ENCODE measurements around the gene UNC5A. TPM values are rescaled to one million over a fixed set of nuclear protein-coding genes. Genes with fewer than 3 reads are reported as not detected.

The UNC5A gene
- total RNA-seq, 1 experiment from 2014 or later, result not detected

DNA sequence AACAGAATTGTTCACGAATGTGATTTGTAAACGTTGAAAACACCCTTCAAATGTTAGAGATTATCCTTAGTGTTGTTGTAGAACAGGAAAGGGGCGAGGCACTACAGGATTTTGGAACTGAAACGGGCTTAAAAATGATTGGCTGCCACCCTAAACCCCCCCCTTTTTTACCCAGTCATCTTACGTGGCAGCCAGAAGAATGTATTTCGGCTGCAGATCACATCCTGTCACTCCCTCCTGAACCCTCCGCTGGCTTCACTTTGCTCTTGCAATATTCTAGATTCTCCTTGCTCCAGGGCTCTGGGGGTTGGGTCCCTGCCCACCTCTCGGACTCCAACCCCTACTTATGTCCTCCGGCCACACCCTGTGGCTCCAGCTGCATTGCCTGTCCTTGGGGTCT is 13.9 kb upstream of the UNC5A start:
- H3K27ac ChIP-seq (ENCODE audit: low read length), result no peak overlapping the region
- no peak overlapping the region for H3K4me2 ChIP-seq (ENCODE audit: low read depth, low read length, poor library complexity, severe bottlenecking)
- H3K4me1 ChIP-seq (ENCODE audit: low read length), result no peaks in the 10 kb centered on the region
- no peaks in the 10 kb centered on the region for H3K79me2 ChIP-seq (ENCODE audit: low read length)
- H3K27me3 ChIP-seq (ENCODE audit: low read length), result no peaks in the 10 kb centered on the region
- H3K9ac ChIP-seq (ENCODE audit: low read length), result no peak overlapping the region
- H3K36me3 ChIP-seq (ENCODE audit: insufficient read depth, low read length), result no peaks in the 10 kb centered on the region
- H3K9me3 ChIP-seq (ENCODE audit: low read length), result no peaks in the 10 kb centered on the region
- no peaks in the 10 kb centered on the region for H3K9me2 ChIP-seq (replicated peaks; ENCODE audit: insufficient read depth, low read length)
- no peaks in the 10 kb centered on the region for H4K20me1 ChIP-seq (ENCODE audit: insufficient read depth, low read depth, low read length)
- no peak overlapping the region for H2AFZ ChIP-seq (ENCODE audit: low read length)
- H3K4me3 ChIP-seq (ENCODE audit: low read length), result no peak overlapping the region
- no peak for DNase-seq

DNA sequence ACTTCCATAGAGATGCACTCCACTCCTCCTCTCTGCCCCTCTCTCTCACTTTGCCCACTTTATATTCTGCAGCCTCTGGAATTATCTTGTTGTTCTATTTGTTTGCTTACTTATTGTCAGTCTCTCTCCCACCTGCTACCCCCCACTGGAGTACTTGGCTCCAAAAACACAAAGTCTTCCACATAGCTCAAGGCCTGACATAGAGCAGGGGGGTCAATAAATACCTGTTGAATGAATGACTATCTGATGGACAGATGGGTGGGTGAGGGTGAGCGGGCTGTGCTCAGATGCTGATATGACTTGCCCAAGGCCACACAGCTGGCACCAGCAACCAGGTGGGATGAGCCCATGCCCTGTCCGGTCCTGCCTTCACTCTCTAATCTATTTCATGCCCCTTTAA is 13.4 kb upstream of the UNC5A start:
- H3K27me3 ChIP-seq (ENCODE audit: low read length), result no peaks in the 10 kb centered on the region
- H3K27ac ChIP-seq (ENCODE audit: low read length), result no peak overlapping the region

DNA sequence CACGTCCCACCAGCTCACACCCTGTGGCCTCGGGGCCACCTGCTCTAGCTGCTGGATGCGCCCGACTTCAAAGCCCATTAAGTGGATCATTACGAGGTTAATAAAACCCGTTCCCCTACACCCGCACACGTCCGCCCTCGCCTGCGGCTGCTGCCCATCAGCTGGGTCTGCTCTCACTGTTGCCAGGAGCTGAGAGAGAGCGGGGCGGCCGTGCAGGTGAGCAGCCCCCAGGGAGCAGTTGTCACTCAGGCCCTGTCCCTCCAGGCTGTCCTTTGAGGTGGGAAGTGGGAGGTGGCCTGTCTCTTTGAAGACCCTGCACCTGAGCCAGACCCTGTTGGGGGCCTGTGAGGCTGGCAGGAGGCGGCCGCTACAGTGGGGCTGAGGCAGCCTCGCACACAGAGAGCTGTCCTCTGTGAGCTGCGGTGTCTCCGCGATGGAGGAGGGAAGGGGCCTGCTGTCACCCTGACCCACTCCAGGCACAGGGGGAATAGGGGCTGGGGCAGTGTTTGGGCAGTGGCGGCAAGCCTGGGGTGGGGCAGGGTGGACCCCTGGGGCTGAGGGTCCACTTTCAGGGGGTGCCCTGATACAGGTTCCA is 12.8 kb upstream of the UNC5A start:
- no peaks in the 10 kb centered on the region for H3K9me2 ChIP-seq (replicated peaks; ENCODE audit: insufficient read depth, low read length)
- no peaks in the 10 kb centered on the region for H3K9me3 ChIP-seq (ENCODE audit: low read length)
- no peaks in the 10 kb centered on the region for H4K20me1 ChIP-seq (ENCODE audit: insufficient read depth, low read depth, low read length)
- no peak overlapping the region for H3K4me3 ChIP-seq (ENCODE audit: low read length)
- no peaks in the 10 kb centered on the region for H3K36me3 ChIP-seq (ENCODE audit: insufficient read depth, low read length)
- no peaks in the 10 kb centered on the region for H3K79me2 ChIP-seq (ENCODE audit: low read length)
- no peaks in the 10 kb centered on the region for H3K27me3 ChIP-seq (ENCODE audit: low read length)
- H2AFZ ChIP-seq (ENCODE audit: low read length), result no peak overlapping the region
- no peak overlapping the region for H3K9ac ChIP-seq (ENCODE audit: low read length)
- no peaks in the 10 kb centered on the region for H3K4me1 ChIP-seq (ENCODE audit: low read length)
- H3K27ac ChIP-seq (ENCODE audit: low read length), result no peak overlapping the region
- DNase-seq, result no peak
- no peak overlapping the region for H3K4me2 ChIP-seq (ENCODE audit: low read depth, low read length, poor library complexity, severe bottlenecking)

More for the DNA sequence above, 13.4 kb upstream of the UNC5A start:
- Histone ChIP-seq H3K9ac (ENCODE audit: low read length) (no peak overlapping the region), H3K79me2 (ENCODE audit: low read length) (no peaks in the 10 kb centered on the region), H3K9me2 (replicated peaks; ENCODE audit: insufficient read depth, low read length) (no peaks in the 10 kb centered on the region), H3K4me2 (ENCODE audit: low read depth, low read length, poor library complexity, severe bottlenecking) (no peak overlapping the region), H3K4me3 (ENCODE audit: low read length) (no peak overlapping the region), H3K9me3 (ENCODE audit: low read length) (no peaks in the 10 kb centered on the region), H4K20me1 (ENCODE audit: insufficient read depth, low read depth, low read length) (no peaks in the 10 kb centered on the region), H3K4me1 (ENCODE audit: low read length) (no peaks in the 10 kb centered on the region), H2AFZ (ENCODE audit: low read length) (no peak overlapping the region), H3K36me3 (ENCODE audit: insufficient read depth, low read length) (no peaks in the 10 kb centered on the region)
- DNase-seq, result no peak

DNA sequence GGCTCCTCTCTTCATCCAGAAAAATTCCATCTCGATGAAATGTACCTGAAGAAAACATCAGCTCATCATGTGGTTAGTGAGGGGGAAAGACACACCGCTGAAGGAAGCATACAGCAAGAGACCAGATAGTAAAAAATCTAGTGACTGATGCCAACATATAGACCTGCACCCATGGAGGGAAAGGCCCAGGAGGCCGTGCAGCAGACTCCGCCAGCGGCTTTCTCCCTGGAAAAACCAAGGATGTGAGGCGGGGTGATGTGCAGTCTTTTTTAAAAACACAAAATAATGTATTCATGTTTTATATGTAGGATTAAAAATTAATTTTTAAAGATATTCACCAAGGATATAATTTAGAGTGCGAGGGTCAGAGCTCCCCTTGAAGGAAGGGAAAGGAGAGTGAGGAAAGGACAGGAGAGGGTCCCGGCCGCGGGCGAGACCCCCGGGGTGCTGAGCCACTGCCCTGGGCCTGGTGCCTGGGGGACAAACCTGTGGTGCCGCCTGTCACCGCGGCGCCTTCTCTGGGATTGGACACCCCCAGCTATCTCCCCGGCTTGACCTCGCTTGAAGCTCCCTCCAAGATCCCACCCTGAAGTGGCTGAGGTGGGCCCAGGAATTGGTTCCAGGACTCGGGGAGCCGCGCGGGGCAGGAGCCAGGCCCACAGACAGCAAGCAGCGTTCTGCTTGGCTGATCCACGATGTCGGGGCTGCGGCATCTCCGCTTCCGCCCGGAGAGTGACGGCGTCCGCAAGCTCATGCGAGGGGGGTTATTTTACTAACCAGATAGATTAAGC is 12.1 kb upstream of the UNC5A start:
- no peaks in the 10 kb centered on the region for H3K4me1 ChIP-seq (ENCODE audit: low read length)
- no peak overlapping the region for H3K27ac ChIP-seq (ENCODE audit: low read length)
- no peaks in the 10 kb centered on the region for H3K79me2 ChIP-seq (ENCODE audit: low read length)
- no peak overlapping the region for H2AFZ ChIP-seq (ENCODE audit: low read length)
- no peaks in the 10 kb centered on the region for H3K36me3 ChIP-seq (ENCODE audit: insufficient read depth, low read length)
- no peak overlapping the region for H3K4me3 ChIP-seq (ENCODE audit: low read length)
- no peaks in the 10 kb centered on the region for H4K20me1 ChIP-seq (ENCODE audit: insufficient read depth, low read depth, low read length)
- DNase-seq, result no peak
- no peaks in the 10 kb centered on the region for H3K9me3 ChIP-seq (ENCODE audit: low read length)
- no peak overlapping the region for H3K4me2 ChIP-seq (ENCODE audit: low read depth, low read length, poor library complexity, severe bottlenecking)
- H3K9me2 ChIP-seq (replicated peaks; ENCODE audit: insufficient read depth, low read length), result no peaks in the 10 kb centered on the region
- H3K9ac ChIP-seq (ENCODE audit: low read length), result no peak overlapping the region
- no peaks in the 10 kb centered on the region for H3K27me3 ChIP-seq (ENCODE audit: low read length)

DNA sequence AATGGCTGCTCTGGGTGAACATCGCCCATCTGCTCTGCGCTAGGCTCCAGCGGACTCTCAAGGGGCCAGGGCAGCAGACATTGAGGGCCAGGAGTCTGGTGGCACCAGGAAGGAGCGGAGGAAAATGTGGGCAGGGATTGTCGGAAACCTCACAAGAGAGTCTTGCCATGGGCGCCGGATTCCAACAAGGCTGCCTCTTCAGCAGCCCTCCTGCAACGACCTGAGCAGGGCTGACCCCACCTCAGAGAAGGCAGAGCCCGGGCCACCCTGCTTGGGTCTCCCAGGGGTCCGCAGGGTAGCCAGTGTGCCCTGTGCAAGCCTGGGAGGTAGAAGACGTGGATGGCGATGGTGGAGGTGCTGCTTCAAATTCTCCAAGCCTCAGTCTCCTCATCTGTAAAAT is 11.4 kb upstream of the UNC5A start:
- no peaks in the 10 kb centered on the region for H3K4me1 ChIP-seq (ENCODE audit: low read length)
- H3K9me2 ChIP-seq (replicated peaks; ENCODE audit: insufficient read depth, low read length), result no peaks in the 10 kb centered on the region
- no peak overlapping the region for H3K4me3 ChIP-seq (ENCODE audit: low read length)
- H4K20me1 ChIP-seq (ENCODE audit: insufficient read depth, low read depth, low read length), result no peaks in the 10 kb centered on the region
- H3K4me2 ChIP-seq (ENCODE audit: low read depth, low read length, poor library complexity, severe bottlenecking), result no peak overlapping the region
- H2AFZ ChIP-seq (ENCODE audit: low read length), result no peak overlapping the region
- no peak overlapping the region for H3K27ac ChIP-seq (ENCODE audit: low read length)
- H3K36me3 ChIP-seq (ENCODE audit: insufficient read depth, low read length), result no peaks in the 10 kb centered on the region
- H3K9ac ChIP-seq (ENCODE audit: low read length), result no peak overlapping the region
- no peaks in the 10 kb centered on the region for H3K27me3 ChIP-seq (ENCODE audit: low read length)
- DNase-seq, result no peak
- no peaks in the 10 kb centered on the region for H3K79me2 ChIP-seq (ENCODE audit: low read length)
- H3K9me3 ChIP-seq (ENCODE audit: low read length), result no peaks in the 10 kb centered on the region

DNA sequence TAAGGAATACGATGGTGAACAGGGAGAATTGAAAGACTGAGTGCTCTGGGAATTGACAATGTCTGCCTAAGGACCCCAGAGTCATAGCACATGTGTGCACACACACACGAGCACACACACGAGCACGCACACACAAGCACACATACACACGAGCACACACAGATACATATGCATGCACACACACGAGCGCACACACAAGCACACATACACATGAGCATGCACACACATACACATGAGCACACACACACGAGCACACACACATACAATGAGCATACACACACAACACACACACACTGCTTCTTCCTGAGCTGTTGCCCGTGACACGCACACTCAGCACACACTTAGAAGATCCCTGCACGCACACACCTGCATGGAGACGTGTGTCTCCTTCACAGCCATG is 10.9 kb upstream of the UNC5A start:
- DNase-seq, result no peak
- H2AFZ ChIP-seq (ENCODE audit: low read length), result no peak overlapping the region
- no peak overlapping the region for H3K4me3 ChIP-seq (ENCODE audit: low read length)
- H3K27me3 ChIP-seq (ENCODE audit: low read length), result no peaks in the 10 kb centered on the region
- H3K36me3 ChIP-seq (ENCODE audit: insufficient read depth, low read length), result no peaks in the 10 kb centered on the region
- no peak overlapping the region for H3K9ac ChIP-seq (ENCODE audit: low read length)
- H4K20me1 ChIP-seq (ENCODE audit: insufficient read depth, low read depth, low read length), result no peaks in the 10 kb centered on the region
- H3K4me2 ChIP-seq (ENCODE audit: low read depth, low read length, poor library complexity, severe bottlenecking), result no peak overlapping the region
- H3K27ac ChIP-seq (ENCODE audit: low read length), result no peak overlapping the region
- no peaks in the 10 kb centered on the region for H3K9me2 ChIP-seq (replicated peaks; ENCODE audit: insufficient read depth, low read length)
- H3K4me1 ChIP-seq (ENCODE audit: low read length), result no peaks in the 10 kb centered on the region
- H3K9me3 ChIP-seq (ENCODE audit: low read length), result no peaks in the 10 kb centered on the region
- H3K79me2 ChIP-seq (ENCODE audit: low read length), result no peaks in the 10 kb centered on the region

DNA sequence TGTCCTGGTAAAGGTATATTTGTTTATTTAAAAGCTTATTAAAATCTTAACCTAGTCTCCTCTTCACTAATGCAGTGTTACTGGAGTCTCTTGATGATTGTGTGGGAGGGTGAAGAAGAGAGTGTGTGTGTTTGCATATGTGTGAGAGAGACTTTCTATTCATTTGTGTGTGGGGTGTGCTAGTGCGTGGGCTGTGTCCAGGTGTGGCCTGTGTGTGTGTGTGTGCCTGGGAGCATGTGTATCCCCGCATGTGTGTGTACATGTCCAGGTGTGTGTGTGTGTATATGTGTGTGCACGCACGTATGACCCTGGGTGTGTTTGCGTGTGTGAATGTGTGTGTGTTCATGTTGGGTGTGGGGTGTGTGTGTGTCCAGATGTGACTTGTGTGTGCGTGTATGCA is 10.3 kb upstream of the UNC5A start:
- no peak overlapping the region for H3K4me3 ChIP-seq (ENCODE audit: low read length)

DNA sequence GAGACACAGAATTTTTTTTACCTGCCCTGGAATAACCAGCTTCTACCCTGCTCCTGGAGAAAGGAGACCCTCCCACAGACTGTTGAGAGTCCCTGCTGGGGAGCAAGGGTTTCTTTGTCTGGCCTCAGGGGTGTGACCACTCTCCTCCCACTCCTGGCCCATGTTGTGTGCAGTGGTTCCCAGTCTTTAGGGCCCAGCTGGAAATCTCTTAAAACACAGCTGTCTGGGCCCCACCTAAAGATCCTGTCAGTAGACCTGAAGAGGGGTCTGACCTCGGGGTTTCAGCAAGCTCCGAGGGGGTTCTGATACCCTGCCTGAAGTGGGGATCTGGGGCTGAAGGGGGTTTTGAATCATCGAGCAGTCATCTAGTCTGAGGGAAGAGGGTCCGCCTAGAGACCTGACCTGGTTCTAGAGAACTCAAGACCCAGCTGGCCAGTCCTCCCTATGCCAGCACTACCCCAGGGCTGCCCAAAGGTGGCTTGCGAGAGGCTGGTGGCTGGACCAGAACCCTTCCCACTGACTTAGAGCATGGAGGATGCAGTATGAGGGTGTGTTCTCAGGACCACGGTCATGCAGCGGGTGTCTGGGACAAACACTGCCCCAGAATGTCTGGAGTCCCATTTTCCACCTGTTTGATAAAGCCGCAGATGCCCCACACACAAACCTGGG is 8.1 kb upstream of the UNC5A start:
- H3K9me2 ChIP-seq (replicated peaks; ENCODE audit: insufficient read depth, low read length), result no peaks in the 10 kb centered on the region
- DNase-seq, result no peak
- no peaks in the 10 kb centered on the region for H3K79me2 ChIP-seq (ENCODE audit: low read length)
- no peaks in the 10 kb centered on the region for H3K4me1 ChIP-seq (ENCODE audit: low read length)
- H2AFZ ChIP-seq (ENCODE audit: low read length), result no peak overlapping the region
- H3K36me3 ChIP-seq (ENCODE audit: insufficient read depth, low read length), result no peaks in the 10 kb centered on the region
- H4K20me1 ChIP-seq (ENCODE audit: insufficient read depth, low read depth, low read length), result no peaks in the 10 kb centered on the region
- no peak overlapping the region for H3K27ac ChIP-seq (ENCODE audit: low read length)
- H3K9ac ChIP-seq (ENCODE audit: low read length), result no peak overlapping the region
- no peak overlapping the region for H3K4me2 ChIP-seq (ENCODE audit: low read depth, low read length, poor library complexity, severe bottlenecking)
- H3K27me3 ChIP-seq (ENCODE audit: low read length), result no peaks in the 10 kb centered on the region
- H3K4me3 ChIP-seq (ENCODE audit: low read length), result no peak overlapping the region
- H3K9me3 ChIP-seq (ENCODE audit: low read length), result no peaks in the 10 kb centered on the region

More for the DNA sequence above, 10.3 kb upstream of the UNC5A start:
- H3K36me3 ChIP-seq (ENCODE audit: insufficient read depth, low read length), result no peaks in the 10 kb centered on the region
- H3K4me1 ChIP-seq (ENCODE audit: low read length), result no peaks in the 10 kb centered on the region
- no peaks in the 10 kb centered on the region for H3K9me3 ChIP-seq (ENCODE audit: low read length)
- no peaks in the 10 kb centered on the region for H3K9me2 ChIP-seq (replicated peaks; ENCODE audit: insufficient read depth, low read length)
- no peak overlapping the region for H3K4me2 ChIP-seq (ENCODE audit: low read depth, low read length, poor library complexity, severe bottlenecking)
- H4K20me1 ChIP-seq (ENCODE audit: insufficient read depth, low read depth, low read length), result no peaks in the 10 kb centered on the region
- H3K27ac ChIP-seq (ENCODE audit: low read length), result no peak overlapping the region
- no peak overlapping the region for H3K9ac ChIP-seq (ENCODE audit: low read length)
- no peaks in the 10 kb centered on the region for H3K27me3 ChIP-seq (ENCODE audit: low read length)
- no peak overlapping the region for H2AFZ ChIP-seq (ENCODE audit: low read length)
- no peaks in the 10 kb centered on the region for H3K79me2 ChIP-seq (ENCODE audit: low read length)
- no peak for DNase-seq
